SK-N-SH treated with all-trans-retinoic acid at 6 μM for 48 hours (cell line): ENCODE data around the gene TIMM10.

Experiments used
- ATAC-seq: fragments of 200-7000 bp; cut with Tn5 transposase; 3 replicates; pipeline ENCODE4 v1.9.1; 2020; ENCODE audit warnings: mild to moderate bottlenecking, moderate library complexity
- ARNTL ChIP-seq: fragments of 450-650 bp; formaldehyde crosslinking; IDR thresholded peaks from 2 replicates; pipeline ENCODE4 v1.5.0; 2020; ENCODE audit warnings: low read depth, mild to moderate bottlenecking, moderate library complexity, borderline replicate concordance
- BACH2 ChIP-seq: fragments of 250-450 bp; sonication (Bioruptor Pico); IDR thresholded peaks from 2 replicates; pipeline ENCODE4 v1.9.0; 2021; ENCODE audit warnings: mild to moderate bottlenecking, borderline replicate concordance
- CREB5 ChIP-seq: fragments of 250-450 bp; sonication (Bioruptor Pico); IDR thresholded peaks from 2 replicates; pipeline ENCODE4 v1.5.1; 2020; ENCODE audit warnings: low read depth, mild to moderate bottlenecking, moderate library complexity
- CSRNP3 ChIP-seq: fragments of 250-450 bp; sonication (Bioruptor Pico); IDR thresholded peaks from 2 replicates; pipeline ENCODE4 v1.5.1; 2021; ENCODE audit warnings: mild to moderate bottlenecking, moderate library complexity
- ESRRG ChIP-seq: fragments of 250-450 bp; sonication (Bioruptor Pico); IDR thresholded peaks from 2 replicates; pipeline ENCODE4 v1.6.1; 2021; ENCODE audit warnings: mild to moderate bottlenecking
- GLIS3 ChIP-seq: fragments of 250-450 bp; sonication (Bioruptor Pico); IDR thresholded peaks from 2 replicates; pipeline ENCODE4 v1.5.0; 2020; ENCODE audit warnings: mild to moderate bottlenecking, moderate library complexity
- ISL1 ChIP-seq: fragments of 250-450 bp; sonication (Bioruptor Pico); IDR thresholded peaks from 2 replicates; pipeline ENCODE4 v2.1.2; 2022; ENCODE audit warnings: mild to moderate bottlenecking, moderate library complexity
- OSR1 ChIP-seq: fragments of 250-450 bp; sonication (Bioruptor Pico); IDR thresholded peaks from 2 replicates; pipeline ENCODE4 v1.8.0; 2022; ENCODE audit warnings: moderate library complexity, mild to moderate bottlenecking, inconsistent platforms
- POU6F1 ChIP-seq: fragments of 250-450 bp; sonication (Bioruptor Pico); IDR thresholded peaks from 2 replicates; pipeline ENCODE4 v1.8.0; 2021; ENCODE audit warnings: low read depth, mild to moderate bottlenecking, moderate library complexity, borderline replicate concordance
- PPARA ChIP-seq: fragments of 250-450 bp; sonication (Bioruptor Pico); IDR thresholded peaks from 2 replicates; pipeline ENCODE4 v1.5.0; 2020; ENCODE audit warnings: mild to moderate bottlenecking, borderline replicate concordance
- SNAI2 ChIP-seq: fragments of 250-450 bp; sonication (Bioruptor Pico); IDR thresholded peaks from 2 replicates; pipeline ENCODE4 v1.5.0; 2020; ENCODE audit warnings: mild to moderate bottlenecking, moderate library complexity
- TCF4 ChIP-seq: fragments of 250-450 bp; sonication (Bioruptor Pico); IDR thresholded peaks from 2 replicates; pipeline ENCODE4 v1.8.0; 2021; ENCODE audit warnings: mild to moderate bottlenecking, moderate library complexity, borderline replicate concordance
- TOX ChIP-seq: fragments of 250-450 bp; sonication (Bioruptor Pico); IDR thresholded peaks from 2 replicates; pipeline ENCODE4 v1.8.0; 2021; ENCODE audit warnings: mild to moderate bottlenecking, moderate library complexity, borderline replicate concordance
- ZC3H10 ChIP-seq: fragments of 250-450 bp; sonication (Bioruptor Pico); IDR thresholded peaks from 2 replicates; pipeline ENCODE4 v1.5.1; 2021; ENCODE audit warnings: mild to moderate bottlenecking, moderate library complexity
- ZFP3 ChIP-seq: fragments of 250-450 bp; sonication (Bioruptor Pico); IDR thresholded peaks from 2 replicates; pipeline ENCODE4 v1.5.0; 2020; ENCODE audit warnings: mild to moderate bottlenecking, moderate library complexity
- ZFP30 ChIP-seq: fragments of 450-650 bp; formaldehyde crosslinking; IDR thresholded peaks from 2 replicates; pipeline ENCODE4 v1.5.0; 2022; ENCODE audit warnings: mild to moderate bottlenecking, moderate library complexity
- ZNF565 ChIP-seq: fragments of 450-650 bp; formaldehyde crosslinking; conservative IDR thresholded peaks from 2 replicates; pipeline ENCODE4 v1.5.0; 2020; ENCODE audit warnings: low read depth, mild to moderate bottlenecking, moderate library complexity
- ZNF70 ChIP-seq: fragments of 450-650 bp; formaldehyde crosslinking; IDR thresholded peaks from 2 replicates; pipeline ENCODE4 v1.5.0; 2020; ENCODE audit warnings: mild to moderate bottlenecking, moderate library complexity
- ZNF8 ChIP-seq: fragments of 450-650 bp; formaldehyde crosslinking; IDR thresholded peaks from 2 replicates; pipeline ENCODE4 v1.5.0; 2020; ENCODE audit warnings: mild to moderate bottlenecking, moderate library complexity
- TF ChIP-seq, protein P1 (sequence below): fragments of 250-450 bp; sonication (Bioruptor Pico); IDR thresholded peaks from 2 replicates; pipeline ENCODE4 v1.5.0; 2020; ENCODE audit warnings: mild to moderate bottlenecking, moderate library complexity
- TF ChIP-seq, protein P2 (sequence below): fragments of 250-450 bp; sonication (Bioruptor Pico); IDR thresholded peaks from 2 replicates; pipeline ENCODE4 v1.8.0; 2020; ENCODE audit warnings: mild to moderate bottlenecking, moderate library complexity, borderline replicate concordance

The TIMM10 gene

GRCh38 chr11:57485217-57485990, 45.1 kb downstream of the TIMM10 start (continued):
- TF ChIP-seq ZFP3 (CRISPR knock-in tag) (no peak), TCF4 (no peak), POU6F1 (CRISPR knock-in tag) (no peak), ISL1 (CRISPR knock-in tag) (no peak), ZFP30 (CRISPR knock-in tag) (no peak), ARNTL (CRISPR knock-in tag) (no peak), ZNF565 (CRISPR knock-in tag) (no peak), SNAI2 (no peak), ESRRG (no peak), GLIS3 (CRISPR knock-in tag) (no peak)

GRCh38 chr11:57484141-57484710, 46.3 kb downstream of the TIMM10 start:
- no peak for ATAC-seq

More at GRCh38 chr11:57484141-57484710, 46.3 kb downstream of the TIMM10 start:
- TF ChIP-seq ARNTL (CRISPR knock-in tag) (no peak), TOX (CRISPR knock-in tag) (no peak), CREB5 (CRISPR knock-in tag) (no peak), OSR1 (CRISPR knock-in tag) (no peak), ZC3H10 (no peak), PPARA (CRISPR knock-in tag) (no peak), POU6F1 (CRISPR knock-in tag) (no peak), GLIS3 (CRISPR knock-in tag) (no peak), CSRNP3 (CRISPR knock-in tag) (no peak), ESRRG (no peak), ZNF8 (CRISPR knock-in tag) (no peak), ZNF70 (CRISPR knock-in tag) (no peak), ZFP30 (CRISPR knock-in tag) (no peak), BACH2 (CRISPR knock-in tag) (no peak), SNAI2 (no peak), ZFP3 (CRISPR knock-in tag) (no peak)
- TF ChIP-seq, protein P1, sequence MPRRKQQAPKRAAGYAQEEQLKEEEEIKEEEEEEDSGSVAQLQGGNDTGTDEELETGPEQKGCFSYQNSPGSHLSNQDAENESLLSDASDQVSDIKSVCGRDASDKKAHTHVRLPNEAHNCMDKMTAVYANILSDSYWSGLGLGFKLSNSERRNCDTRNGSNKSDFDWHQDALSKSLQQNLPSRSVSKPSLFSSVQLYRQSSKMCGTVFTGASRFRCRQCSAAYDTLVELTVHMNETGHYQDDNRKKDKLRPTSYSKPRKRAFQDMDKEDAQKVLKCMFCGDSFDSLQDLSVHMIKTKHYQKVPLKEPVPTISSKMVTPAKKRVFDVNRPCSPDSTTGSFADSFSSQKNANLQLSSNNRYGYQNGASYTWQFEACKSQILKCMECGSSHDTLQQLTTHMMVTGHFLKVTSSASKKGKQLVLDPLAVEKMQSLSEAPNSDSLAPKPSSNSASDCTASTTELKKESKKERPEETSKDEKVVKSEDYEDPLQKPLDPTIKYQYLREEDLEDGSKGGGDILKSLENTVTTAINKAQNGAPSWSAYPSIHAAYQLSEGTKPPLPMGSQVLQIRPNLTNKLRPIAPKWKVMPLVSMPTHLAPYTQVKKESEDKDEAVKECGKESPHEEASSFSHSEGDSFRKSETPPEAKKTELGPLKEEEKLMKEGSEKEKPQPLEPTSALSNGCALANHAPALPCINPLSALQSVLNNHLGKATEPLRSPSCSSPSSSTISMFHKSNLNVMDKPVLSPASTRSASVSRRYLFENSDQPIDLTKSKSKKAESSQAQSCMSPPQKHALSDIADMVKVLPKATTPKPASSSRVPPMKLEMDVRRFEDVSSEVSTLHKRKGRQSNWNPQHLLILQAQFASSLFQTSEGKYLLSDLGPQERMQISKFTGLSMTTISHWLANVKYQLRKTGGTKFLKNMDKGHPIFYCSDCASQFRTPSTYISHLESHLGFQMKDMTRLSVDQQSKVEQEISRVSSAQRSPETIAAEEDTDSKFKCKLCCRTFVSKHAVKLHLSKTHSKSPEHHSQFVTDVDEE (CRISPR knock-in tag) = no peak
- TF ChIP-seq, protein P2, sequence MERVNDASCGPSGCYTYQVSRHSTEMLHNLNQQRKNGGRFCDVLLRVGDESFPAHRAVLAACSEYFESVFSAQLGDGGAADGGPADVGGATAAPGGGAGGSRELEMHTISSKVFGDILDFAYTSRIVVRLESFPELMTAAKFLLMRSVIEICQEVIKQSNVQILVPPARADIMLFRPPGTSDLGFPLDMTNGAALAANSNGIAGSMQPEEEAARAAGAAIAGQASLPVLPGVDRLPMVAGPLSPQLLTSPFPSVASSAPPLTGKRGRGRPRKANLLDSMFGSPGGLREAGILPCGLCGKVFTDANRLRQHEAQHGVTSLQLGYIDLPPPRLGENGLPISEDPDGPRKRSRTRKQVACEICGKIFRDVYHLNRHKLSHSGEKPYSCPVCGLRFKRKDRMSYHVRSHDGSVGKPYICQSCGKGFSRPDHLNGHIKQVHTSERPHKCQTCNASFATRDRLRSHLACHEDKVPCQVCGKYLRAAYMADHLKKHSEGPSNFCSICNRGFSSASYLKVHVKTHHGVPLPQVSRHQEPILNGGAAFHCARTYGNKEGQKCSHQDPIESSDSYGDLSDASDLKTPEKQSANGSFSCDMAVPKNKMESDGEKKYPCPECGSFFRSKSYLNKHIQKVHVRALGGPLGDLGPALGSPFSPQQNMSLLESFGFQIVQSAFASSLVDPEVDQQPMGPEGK (CRISPR knock-in tag) = no peak
- TF ChIP-seq, all 23 proteins: peak for 0
